ENCODE results near the gene UBXN11.

Gene UBXN11

GRCh38 chr1:26259005-26259404 lies 47.4 kb downstream of the UBXN11 start:
- no peak for DNase-seq

- no peak for DNase-seq
Measured at GRCh38 chr1:26257222-26257621, 49.2 kb downstream of the UBXN11 start.

GRCh38 chr1:26254404-26254803 lies 52.0 kb downstream of the UBXN11 start:
- DNase-seq = no peak

GRCh38 chr1:26252718-26253117 lies 53.7 kb downstream of the UBXN11 start:
- DNase-seq = no peak

- no peak for DNase-seq
Measured at GRCh38 chr1:26239936-26240335, 66.5 kb downstream of the UBXN11 start.

- DNase-seq = no peak
Measured at GRCh38 chr1:26237230-26237966, 69.0 kb downstream of the UBXN11 start.

GRCh38 chr1:26234644-26235370 lies 71.6 kb downstream of the UBXN11 start:
- DNase-seq = no peak

GRCh38 chr1:26233903-26234643 lies 72.4 kb downstream of the UBXN11 start, which contains the start of gene CEP85:
CEP85 (plus strand) TSS chr1:26234200; CDS start chr1:26239784, 5,584 bp downstream.
- DNase-seq = peak; percentile 99

All from stimulated activated CD4-positive, alpha-beta T cell treated with anti-CD3 and anti-CD28 coated beads, Interleukin-1b, Interleukin-23, amount 100 ng/mL, for 48 hours (primary cell).